ENCODE data around the gene KNCN. TPM values are rescaled to one million over a fixed set of nuclear protein-coding genes. Genes with fewer than 3 reads are reported as not detected.

KNCN gene
- total and polyA plus RNA-seq, 10 of the 15 experiments (the other 5 are each of a cell fraction or from before 2014, with no cell fraction given) = not detected

- TF ChIP-seq ZNF592 (IDR thresholded peaks at IDR 0.05) = no peak
- no peak for TF ChIP-seq HCFC1 (IDR thresholded peaks at IDR 0.05; ENCODE audit: low read length)
- no peak for TF ChIP-seq NFYB (IDR thresholded peaks at IDR 0.05; ENCODE audit: insufficient read depth, low read depth, low read length)
- no peak for TF ChIP-seq HDAC2 (IDR thresholded peaks at IDR 0.05)
- no peak for TF ChIP-seq PBX3 (IDR thresholded peaks at IDR 0.05; ENCODE audit: insufficient replicate concordance, low read depth, low read length)
- no peak for TF ChIP-seq ZBTB40 (IDR thresholded peaks at IDR 0.05; ENCODE audit: borderline replicate concordance)
Observed at GRCh38 chr1:46522969-46523320, 28.5 kb downstream of the KNCN start (continued).
